CD4-positive, alpha-beta T cell treated with Interleukin-15 for 4 hours (primary cell): ENCODE measurements around the gene EIF3B.
"Not testable (repeated sequence)": the region's sequence is repeated elsewhere in the genome, so short reads cannot be mapped to it uniquely, and the experiment has no call there.

Experiments used
- DNase-seq: peaks from one replicate; pipeline ENCODE4 v3.0.0-alpha.2; 2020; ENCODE audit warnings: low spot score

The EIF3B gene

DNA sequence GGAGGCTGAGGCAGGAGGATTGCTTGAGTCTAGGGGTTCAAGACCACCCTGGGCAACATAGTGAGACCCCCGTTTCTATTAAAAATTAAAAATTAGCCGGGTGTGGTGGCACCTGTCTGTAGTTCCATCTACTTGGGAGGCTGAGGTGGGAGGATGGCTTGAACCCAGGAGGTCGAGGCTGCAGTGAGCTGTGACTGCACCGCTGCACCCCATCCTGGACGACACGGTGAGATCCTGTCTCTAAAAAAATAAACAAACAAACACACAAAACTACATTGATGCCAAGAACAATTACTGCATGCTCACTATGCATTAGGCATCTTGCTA, 48.0 kb downstream of the EIF3B start:
- no peak for DNase-seq

DNA sequence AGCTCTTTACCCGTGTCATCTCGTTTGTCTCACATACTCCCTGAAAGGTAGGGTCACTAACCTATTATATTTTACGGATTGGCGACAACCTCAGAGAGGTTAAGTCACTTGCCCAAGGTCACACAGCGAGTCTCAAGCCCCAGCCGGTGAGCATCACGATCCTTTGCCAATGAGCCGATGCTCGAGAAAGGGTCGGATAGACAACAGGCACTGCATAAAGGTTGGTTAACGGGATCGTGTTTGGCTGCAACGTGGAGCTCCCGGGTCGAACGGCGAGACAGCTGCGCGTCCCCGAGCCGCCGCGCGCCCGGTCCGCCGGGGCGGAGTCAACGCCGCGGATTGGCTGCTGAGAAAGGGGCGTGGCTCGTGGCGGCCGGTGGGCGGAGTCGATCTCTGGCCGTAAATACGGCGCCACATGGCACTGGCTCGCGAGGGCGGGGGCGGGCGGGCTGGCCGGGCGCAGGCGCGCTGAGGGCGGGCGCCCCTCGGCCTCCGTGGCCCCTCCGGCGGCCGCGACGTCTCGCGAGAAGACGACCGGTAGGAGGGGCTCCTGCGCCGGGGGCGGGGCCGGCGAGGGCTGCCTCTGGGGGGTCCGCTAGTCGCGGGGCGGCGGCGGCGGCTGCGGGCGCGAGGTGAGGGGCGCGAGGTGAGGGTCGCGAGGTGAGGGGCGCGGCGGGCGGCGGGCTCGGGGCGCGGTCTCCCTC, 48.5 kb downstream of the EIF3B start, which contains the start of gene CHST12:
CHST12 (plus strand) TSS at position 598 of the 704 bp plus-strand sequence. CDS start 29,029 bp downstream, outside the sequence.
- DNase-seq, result peak; percentile 95

DNA sequence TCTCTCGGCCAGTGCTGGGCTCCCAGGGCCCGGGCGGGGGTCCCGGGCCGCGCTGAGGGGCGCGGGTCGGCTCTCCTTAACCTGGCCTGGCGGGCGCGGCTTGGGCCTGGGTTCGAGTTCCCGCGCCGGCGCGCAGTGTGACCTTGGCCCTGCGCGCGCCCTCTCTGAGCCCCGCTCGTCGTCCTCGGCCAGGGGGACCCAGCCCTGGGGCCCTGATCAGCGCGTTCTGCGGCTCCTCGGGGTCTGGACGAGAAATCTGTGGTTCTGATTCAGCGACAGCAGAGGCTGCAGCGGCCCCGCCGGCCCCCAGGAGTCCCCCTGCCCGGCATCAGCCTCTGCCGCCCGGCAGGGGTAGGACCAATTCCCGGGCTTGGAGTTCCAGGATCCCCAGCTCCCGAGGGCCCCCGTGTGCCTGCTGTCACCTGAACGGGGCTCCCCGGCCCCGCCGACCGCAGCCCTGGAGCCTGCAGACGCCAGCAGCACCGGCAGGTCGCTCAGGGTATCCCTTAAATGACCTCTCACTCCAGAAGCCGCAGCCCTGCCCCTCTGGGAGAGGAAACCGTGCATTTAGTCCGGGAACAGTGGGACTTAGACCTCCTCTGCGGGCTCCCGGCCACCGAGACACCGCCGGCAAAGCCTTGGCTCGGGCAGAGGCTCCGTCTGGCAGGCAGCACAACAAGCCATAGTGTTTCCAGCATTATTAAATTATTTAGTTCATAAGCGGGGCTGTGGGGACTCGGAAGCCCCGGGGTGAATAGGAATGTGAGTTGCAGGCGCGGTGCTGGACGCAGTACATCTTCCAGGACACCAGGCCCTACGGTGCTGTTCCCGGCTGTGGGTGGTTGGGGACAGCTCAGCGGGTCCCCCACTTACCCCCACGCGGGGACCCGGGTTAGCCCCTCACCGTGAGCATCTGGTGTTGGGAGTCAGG, 49.4 kb downstream of the EIF3B start:
- DNase-seq, result no peak

DNA sequence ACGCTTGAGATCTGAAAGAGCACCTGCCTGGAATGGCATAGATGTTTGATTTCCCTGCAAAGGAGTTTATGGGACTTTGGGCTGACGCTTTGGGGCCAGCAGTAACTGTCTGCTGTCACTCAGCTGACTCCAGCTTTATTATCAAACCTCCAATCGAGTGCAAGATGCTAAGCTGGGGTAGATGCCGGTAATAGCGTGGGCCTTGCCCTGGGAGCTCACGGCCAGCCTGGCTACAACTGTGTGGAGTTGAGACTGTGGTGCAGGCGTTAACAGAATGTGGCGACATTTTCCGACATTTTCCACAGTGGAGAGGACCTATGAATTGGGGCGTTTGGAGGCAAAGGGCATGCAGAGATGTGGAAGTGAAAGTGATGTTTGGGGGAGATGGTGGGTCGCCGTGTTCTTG, 50.1 kb downstream of the EIF3B start:
- no peak for DNase-seq

DNA sequence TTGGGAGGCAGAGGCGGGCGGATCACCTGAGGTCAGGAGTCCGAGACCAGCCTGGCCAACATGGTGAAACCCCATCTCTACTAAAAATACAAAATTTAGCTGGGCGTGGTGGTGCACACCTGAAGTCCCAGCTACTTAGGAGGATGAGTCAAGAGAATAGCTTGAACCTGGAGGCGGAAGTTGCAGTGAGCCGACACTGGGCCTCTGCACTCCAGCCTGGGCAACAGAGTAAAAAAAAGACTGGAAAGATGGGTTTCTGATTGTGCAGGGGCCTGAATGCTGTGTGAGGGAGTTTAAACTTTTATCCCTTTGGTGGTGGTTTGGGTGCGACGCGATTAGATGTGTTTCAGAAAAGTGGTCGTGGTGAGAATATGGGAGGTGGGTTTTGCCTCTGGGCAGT, 50.6 kb downstream of the EIF3B start:
- no peak for DNase-seq

DNA sequence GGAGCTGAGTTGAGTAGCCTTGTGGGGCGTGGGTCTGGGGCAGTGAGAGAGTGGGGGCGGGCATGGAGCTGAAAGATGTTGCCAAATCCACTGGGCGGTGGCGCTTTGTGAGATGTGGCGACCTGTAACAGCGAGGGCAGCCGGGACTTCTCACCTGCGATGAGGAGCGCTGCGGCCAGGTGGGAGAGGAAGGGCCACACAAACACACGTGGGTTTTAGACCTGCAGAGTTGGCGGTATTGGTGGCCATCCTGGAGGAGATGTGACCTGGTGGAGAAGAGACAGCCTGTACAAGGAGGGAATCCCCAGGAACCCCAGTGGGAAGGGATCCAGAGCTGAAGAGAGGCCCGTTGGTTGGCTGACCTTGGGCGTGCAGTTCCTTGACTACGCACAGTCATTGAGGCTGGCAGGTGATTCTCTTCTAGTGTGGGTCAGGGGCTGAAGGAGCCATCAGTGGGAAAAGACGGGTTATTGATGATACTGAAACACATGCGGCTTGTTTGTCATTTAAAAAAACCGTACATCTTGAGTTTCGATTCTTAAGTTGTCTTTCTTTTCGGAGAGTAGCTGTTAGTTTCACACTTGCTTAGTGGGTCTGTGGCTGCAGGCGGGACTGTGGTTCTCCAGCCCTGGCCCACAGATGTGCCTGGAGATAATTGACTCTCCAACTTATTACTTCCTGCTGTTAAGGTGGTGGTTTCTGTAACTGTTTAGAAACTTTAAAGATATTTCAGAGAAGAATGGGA, 51.1 kb downstream of the EIF3B start:
- DNase-seq, result peak; percentile 59

DNA sequence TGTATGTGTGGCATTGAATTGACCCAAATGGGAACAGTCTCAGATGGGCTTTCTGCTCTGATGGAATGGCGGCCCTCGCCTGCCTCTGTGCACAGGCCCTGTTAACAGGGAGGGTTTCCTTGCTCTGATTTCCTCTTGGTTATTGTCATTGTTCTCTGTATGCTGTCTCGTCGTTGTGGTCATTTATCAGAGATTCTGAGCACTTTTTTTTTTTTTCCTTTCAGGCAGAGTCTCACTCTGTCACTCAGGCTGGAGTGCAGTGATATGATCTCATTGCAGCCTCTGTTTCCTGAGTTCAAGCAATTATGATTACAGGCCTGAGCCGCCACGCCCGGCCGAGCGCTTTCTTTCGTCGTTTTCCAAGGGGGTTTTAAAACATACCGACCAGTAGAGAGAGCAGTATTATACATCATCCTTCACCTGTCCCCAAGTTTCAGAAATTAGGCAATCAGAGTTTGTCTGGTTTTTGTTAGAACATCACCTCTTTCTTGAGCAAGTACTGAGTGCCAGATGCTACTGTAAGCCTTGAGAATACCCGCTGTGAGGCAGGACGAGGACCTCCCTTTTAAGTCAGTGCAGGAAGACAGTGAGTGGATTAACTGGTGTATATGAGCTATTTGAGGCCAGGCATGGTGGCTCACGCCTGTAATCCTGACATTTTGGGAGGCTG, 55.3 kb downstream of the EIF3B start:
- peak; percentile 33 for DNase-seq

DNA sequence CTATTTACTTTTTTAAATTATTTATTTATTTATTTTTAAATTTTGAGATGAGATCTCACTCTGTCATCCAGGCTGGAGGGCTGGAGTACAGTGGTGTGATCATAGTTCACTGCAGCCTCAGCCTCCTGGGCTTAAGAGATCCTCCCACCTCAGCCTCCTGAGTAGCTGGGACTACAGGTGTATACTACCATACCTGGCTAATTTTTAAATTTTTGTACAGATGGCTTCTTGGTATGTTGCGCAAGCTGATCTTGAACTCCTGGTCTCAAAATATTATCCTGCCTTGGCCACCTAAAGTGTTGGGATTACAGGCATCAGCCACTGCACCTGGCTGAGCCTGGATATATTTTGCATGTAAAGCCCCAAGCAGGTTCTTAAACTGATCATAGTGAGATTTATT, 56.4 kb downstream of the EIF3B start:
- no peak for DNase-seq

DNA sequence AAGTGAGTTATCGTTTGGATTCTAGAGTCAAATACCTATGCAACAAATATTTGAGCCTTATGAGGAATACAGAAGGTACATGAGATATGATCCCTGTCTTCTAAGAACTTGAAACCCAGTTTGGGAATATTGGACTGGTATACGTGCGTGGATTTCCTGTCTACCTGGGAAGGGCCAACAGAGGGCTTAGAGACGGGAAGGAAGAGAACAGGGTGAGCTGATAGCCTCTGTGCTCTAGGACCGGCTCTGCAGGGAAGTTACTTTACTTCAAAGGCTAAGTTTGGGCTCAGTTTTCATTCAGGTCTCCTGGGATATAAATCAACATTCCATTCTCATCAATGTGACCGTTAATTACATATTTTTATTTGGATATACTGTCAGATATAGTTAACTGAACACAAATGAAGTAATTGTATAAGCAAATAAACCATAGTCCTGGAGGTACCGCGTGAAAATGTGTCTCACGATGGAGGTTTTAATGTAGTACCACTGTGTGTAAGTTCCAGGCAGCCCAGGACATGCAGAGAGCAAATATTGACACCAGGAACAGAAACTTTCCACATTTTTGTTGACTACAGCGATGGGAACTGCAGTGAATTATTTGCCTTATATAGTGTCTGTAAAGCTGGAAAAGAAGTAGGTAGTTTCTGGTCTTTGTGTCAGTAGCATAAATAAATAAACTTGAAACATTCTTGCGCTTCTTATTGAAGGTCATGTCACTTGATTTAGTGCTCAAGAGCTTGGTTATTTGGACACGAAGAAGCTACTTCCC, 57.4 kb downstream of the EIF3B start:
- no peak for DNase-seq

DNA sequence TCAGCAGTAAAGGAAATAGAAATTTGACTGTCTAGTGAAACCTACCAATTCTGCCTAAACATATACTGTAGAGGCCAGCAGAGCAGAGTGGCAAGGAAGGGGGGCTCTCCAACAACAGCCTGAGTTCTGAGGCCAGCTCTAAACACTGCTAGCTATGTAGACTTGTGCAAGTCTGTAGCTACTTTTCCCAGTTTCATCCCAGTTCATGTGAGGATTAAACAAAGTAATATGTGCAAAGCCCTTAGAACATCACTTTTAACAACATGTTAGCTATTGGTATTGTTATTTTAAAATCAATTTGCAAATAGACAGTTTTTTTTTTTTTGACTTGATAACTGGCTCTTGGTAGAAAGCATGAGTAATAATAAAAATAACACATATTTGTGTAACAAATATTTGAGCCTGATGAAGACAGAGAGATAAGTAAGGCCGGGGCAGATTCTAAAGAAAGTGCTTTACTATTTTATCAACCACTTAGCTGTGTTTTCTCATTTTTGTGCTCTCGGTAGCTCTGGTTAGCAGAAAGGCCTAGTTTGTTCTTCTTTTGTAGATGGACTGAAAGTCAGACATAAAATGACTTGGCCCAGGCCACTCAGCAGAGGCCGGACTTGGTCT, 58.1 kb downstream of the EIF3B start:
- DNase-seq, result no peak

DNA sequence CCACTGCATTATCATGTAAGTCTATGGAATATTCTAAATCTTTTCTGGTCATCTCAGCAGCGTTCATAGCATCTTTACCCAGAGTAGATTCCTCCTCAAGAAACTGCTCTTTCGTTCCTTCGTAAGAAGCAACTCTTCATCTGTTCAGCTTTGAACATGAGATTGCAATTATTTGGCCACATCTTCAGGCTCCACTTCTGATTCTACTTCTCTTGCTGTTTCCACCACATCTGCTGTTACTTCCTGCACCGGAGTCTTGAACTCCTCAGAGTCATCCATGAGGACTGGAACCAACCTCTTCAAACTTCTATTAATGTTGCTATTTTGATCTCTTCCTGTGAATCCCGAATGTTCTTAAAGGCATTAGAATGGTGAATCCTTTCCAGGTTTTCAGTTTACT, 61.4 kb downstream of the EIF3B start:
- DNase-seq, result no peak

DNA sequence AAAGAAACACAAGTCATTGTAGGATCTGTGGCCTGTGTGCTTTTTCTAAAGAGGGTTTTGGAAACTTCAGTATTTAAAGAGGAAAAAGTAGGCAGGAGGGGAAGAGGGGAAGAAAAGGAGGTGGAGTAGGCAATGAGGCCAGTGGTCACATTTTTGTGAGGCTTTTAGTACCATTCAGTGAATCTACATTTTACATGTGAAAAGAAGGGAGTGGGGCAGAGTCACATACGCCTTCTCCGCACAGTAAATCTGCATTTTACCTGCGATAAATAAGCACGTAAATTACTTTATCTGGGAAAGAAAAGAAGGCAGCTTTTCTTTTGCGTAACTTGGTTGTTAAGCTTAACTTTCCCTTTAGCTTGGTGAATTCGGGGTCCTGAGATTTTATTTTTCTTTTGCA, 62.0 kb downstream of the EIF3B start:
- no peak for DNase-seq

DNA sequence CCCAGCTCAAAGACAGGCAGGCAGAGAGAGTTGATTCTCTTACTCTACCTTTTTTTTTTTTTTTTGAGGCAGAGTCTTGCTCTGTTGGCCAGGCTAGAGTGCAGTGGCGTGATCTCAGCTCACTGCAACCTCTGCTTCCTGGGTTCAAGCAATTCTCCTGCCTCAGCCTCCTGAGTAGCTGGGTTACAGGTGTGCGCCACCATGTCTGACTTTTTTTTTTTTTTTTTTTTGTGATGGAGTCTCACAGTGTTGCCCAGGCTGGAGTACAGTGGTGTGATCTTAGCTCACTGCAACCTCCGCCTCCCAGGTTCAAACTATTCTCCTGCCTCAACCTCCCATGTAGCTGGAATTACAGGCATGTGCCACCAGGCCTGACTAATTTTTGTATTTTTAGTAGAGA, 62.6 kb downstream of the EIF3B start:
- not testable (repeated sequence) for DNase-seq

DNA sequence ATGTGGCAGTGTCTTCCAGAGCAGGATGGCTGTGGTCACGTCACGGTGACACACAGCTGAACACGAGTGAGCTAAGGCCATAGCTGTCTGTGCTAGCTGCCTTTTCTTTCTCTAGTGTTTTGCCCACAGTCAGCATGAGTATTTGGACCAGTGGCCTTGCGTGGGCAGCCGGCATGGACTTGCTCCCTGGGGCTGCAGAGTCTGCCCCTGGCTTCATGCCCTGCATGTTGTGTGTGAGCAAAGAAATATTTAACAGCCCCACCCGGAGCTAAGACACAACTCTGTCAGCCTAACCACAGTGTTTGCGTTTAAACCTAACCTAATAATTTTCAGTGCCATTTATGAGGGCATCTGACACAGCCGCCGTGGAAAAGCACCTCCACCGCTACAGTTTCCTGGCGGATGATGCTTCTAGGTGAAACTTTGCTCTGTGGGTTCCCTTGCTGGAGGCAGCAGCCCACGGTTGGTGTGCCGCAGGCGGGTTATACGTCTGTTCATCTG, 63.4 kb downstream of the EIF3B start:
- peak; percentile 62 for DNase-seq

DNA sequence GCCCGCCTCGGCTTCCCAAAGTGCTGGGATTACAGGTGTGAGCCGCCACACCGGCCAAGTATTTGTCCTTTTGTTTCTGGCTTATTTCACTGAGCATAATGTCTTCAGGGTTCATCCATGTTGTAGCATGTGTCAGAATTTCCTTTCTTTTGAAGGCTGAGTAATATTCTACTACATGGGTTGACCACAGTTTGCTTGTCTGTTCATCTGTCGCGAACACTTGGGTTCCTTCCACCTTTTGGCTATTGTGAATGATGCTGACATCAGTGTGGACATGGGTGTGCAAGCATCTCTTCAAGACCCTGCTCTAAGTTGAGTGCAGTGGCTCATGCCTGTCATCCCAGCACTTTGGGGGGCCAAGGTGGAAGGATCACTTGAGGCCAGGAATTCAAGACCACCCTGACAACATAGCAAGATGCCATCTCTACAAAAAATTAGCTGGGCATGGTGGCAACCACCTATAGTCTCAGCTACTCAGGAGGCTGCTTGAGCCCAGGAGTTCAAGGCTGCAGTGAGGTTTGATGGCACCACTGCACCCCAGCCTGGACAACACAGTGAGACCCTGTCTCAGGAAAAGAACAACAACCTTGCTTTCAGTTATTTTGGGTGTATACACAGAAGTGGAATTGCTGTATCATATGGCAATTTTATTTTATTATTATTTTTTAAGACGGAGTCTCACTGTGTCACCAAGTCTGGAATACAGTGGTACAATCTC, 65.7 kb downstream of the EIF3B start:
- DNase-seq, result no peak

DNA sequence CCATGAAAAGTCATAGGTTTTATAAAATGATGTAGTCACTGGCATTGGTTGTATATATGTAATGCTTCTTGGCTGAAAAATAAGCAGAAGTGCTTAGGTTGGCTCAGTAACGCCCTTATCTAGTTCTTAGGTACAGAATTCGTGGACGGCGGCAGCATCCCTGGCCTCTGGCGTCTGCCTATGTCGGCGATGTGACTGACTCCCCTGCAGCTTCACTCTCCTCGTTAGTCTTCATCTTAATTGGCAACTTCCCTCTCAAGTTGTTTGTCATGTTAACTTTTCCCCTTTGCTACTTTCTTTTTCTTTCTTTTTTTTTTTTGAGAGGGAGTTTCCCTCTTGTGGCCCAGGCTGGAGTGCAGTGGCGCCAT, 67.3 kb downstream of the EIF3B start:
- DNase-seq, result no peak

DNA sequence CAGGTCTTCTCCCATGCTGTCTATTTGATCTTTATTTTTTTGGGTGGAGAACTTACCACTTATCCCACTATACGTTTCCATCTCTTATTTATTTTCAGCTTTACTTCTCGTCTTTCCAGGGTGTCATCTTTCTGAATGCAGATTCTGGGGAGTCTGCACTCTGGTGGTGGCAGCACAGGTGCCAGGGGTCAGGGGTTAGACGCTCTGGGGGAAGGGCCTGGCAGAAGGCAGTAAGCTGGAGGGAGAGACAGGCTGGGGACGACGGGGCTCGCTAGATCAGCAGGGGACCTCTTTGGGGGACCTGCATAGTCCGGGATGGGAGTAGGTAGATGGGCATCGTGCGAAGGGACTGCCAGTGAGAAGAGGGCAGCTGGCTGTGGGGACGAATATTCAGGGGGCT, 71.1 kb downstream of the EIF3B start:
- DNase-seq, result no peak
